Heart left ventricle (tissue), 16 donors: ENCODE data around the gene UBE2L3. TPM values are rescaled to one million over a fixed set of nuclear protein-coding genes. Genes with fewer than 3 reads are reported as not detected.

Source experiments
- ATAC-seq, 4 donors: fragments of 200-7000 bp; cut with Tn5 transposase; one replicate each; pipeline ENCODE4 v1.9.1; 2020 to 2022; ENCODE audit warnings: moderate library complexity in 4 of 4, mild to moderate bottlenecking in 3 of 4, moderate number of reproducible peaks in 1 of 4
- DNase-seq, 5 donors: peaks; one replicate each; pipeline ENCODE4 v3.0.0-alpha.2; 2020
- H3K27ac ChIP-seq, 12 donors: fragments of 200-600 bp; sonication (generic) in 4 of 12; one replicate each; pipeline versions ENCODE4 v1.5.0 to v1.8.0; 2016 to 2022; ENCODE audit warnings: mild to moderate bottlenecking in 2 of 12
- H3K27me3 ChIP-seq, 9 donors: fragments of 200-600 bp; sonication (generic) in 2 of 9; one replicate each; pipeline versions ENCODE4 v1.5.1 to v1.8.0; 2016 to 2022; ENCODE audit warnings: mild to moderate bottlenecking in 3 of 9
- H3K36me3 ChIP-seq, 9 donors: fragments of 200-600 bp; sonication (generic) in 2 of 9; one replicate each; pipeline versions ENCODE4 v1.5.0 to v1.8.0; 2018 to 2022; ENCODE audit warnings: mild to moderate bottlenecking in 2 of 9
- H3K4me1 ChIP-seq, 12 donors: fragments of 200-600 bp; sonication (generic) in 4 of 12; one replicate each; pipeline versions ENCODE4 v1.5.0 to v1.8.0; 2016 to 2022; ENCODE audit warnings: mild to moderate bottlenecking in 3 of 12
- H3K4me3 ChIP-seq, 12 donors: fragments of 200-600 bp; sonication (generic) in 4 of 12; one replicate each; pipeline versions ENCODE4 v1.5.0 to v1.8.0; 2017 to 2022; ENCODE audit warnings: mild to moderate bottlenecking in 9 of 12, moderate library complexity in 4 of 12
- H3K9me3 ChIP-seq, 12 donors: fragments of 200-600 bp; sonication (generic) in 4 of 12; one replicate each; pipeline versions ENCODE4 v1.5.0 to v1.8.0; 2016 to 2022; ENCODE audit warnings: mild to moderate bottlenecking in 1 of 12
- POLR2A ChIP-seq, 2 donors: fragments of 450-650 bp; IDR thresholded peaks; one replicate each; pipeline ENCODE4 v1.6.1; 2017; ENCODE audit warnings: antibody characterized with exemption in 2 of 2, mild to moderate bottlenecking in 2 of 2, moderate library complexity in 2 of 2
- WGBS, 4 donors: extraction: QIAGEN DNeasy Blood & Tissue Kit in 2 of 4; methylation state at CpG; one replicate each; pipeline versions ENCODE4 v1.1.5 to v1.1.7; 2013 to 2018; 5-methylcytosine and 5-hydroxymethylcytosine counted together
- intact Hi-C, 10 donors: fragments of 100-400 bp; cut with DNase I; formaldehyde crosslinking; loops; one replicate each; pipeline versions ENCODE4 v1.11.1 to v1.14.2; 2022
- polyA plus RNA-seq, 2 donors: library from polyadenylated mRNA; stranded (reverse); fragments of 200-250 nt; gene quantifications; one replicate each; pipeline ENCODE4 v1.2.3, GENCODE V29; 2013
- total RNA-seq, 9 donors: library from RNA; depleted of rRNA in 2 of 9; stranded (reverse); fragments of >200 nt in 2 of 9; fragmentation: NEBNext Ultra II Directional in 3 of 9; extraction: Animal tissue kit (Norgen Biotek cat#: 25700) in 3 of 9; gene quantifications; one replicate each; pipeline versions ENCODE4 v1.1.0 to v1.2.4, GENCODE V29; 2016 to 2023
- TF ChIP-seq, protein P1 (sequence below), 12 donors: fragments of 200-600 bp; sonication (generic) in 4 of 12; IDR thresholded peaks; one replicate each; pipeline versions ENCODE4 v1.5.0 to v1.8.0; 2018 to 2022; ENCODE audit warnings: antibody characterized with exemption in 12 of 12, mild to moderate bottlenecking in 5 of 12
- donor health status: ischemic (EF 13 %, LVEDD 7.1; RV severe dilation, severe dysfunction).
- donor health status: healthy with polysubstance abuse.
- donor health status: DM: no; HTN: yes; CAD: no.
- donor health status: DM: no; HTN: no; CAD: no.
- donor health status: ischemic (EF 25% LVEDD 6.9; RV normal size, moderate dysfunction).
- donor health status: ischemic (EF 25% LVEDD 5.7; RV mildly dilated, moderate dysfunction).
- donor health status: healthy.
- donor health status: DM: yes; HTN: yes; CAD: no.
- donor health status: ischemic (EF 35%, LVEDD 5.7; RV mildly dilated, moderate dysfunction).
- donor health status: nonischemic (EF 11% LVEDD 7.7; RV severe dilation, severe dysfunction).
- donor health status: DM: yes; HTN: yes; CAD: no.
- donor health status: PGD.
- donor health status: ischemic (EF 29% LVEDD 5.4; RV normal size, mild dysfunction).
- donor health status: nonischemic (EF 23%, LVEDD 6.1; RV moderate dilation, normal function).

Gene UBE2L3
- total and polyA plus RNA-seq, 11 donors = 42.9 to 73.1 (median 54.7) TPM

GRCh38 chr22:21652547-21653545 lies 85.3 kb downstream of the UBE2L3 start:
- no peak for TF ChIP-seq POLR2A (IDR thresholded peaks at IDR 0.05)
- TF ChIP-seq, protein P1, sequence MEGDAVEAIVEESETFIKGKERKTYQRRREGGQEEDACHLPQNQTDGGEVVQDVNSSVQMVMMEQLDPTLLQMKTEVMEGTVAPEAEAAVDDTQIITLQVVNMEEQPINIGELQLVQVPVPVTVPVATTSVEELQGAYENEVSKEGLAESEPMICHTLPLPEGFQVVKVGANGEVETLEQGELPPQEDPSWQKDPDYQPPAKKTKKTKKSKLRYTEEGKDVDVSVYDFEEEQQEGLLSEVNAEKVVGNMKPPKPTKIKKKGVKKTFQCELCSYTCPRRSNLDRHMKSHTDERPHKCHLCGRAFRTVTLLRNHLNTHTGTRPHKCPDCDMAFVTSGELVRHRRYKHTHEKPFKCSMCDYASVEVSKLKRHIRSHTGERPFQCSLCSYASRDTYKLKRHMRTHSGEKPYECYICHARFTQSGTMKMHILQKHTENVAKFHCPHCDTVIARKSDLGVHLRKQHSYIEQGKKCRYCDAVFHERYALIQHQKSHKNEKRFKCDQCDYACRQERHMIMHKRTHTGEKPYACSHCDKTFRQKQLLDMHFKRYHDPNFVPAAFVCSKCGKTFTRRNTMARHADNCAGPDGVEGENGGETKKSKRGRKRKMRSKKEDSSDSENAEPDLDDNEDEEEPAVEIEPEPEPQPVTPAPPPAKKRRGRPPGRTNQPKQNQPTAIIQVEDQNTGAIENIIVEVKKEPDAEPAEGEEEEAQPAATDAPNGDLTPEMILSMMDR (IDR thresholded peaks at IDR 0.05) = no peak
- peaks cover 0 to 16% (median 0%) of the 10 kb centered on the region in 9 donors for H3K36me3 ChIP-seq
- no peak for ATAC-seq
- peaks cover 0 to 7% (median 0%) of the 10 kb centered on the region in 9 donors for H3K27me3 ChIP-seq
- intact Hi-C loops = loop anchor here in 1 of 10 donors (5.0 kb wide), 1 partner anchor 51 kb away; no protein-coding TSS in a partner anchor
- peaks cover 0 to 31% (median 19%) of the 10 kb centered on the region in 12 donors for H3K4me1 ChIP-seq
- 20 to 92% (median 24%) methylated on average over 4 to 40 of the region's 40 CpGs for WGBS, 4 donors
- peak overlapping the region in 1 of 12 donors; percentile 3 for H3K27ac ChIP-seq
- H3K4me3 ChIP-seq = peak overlapping the region; percentile 37 to 83 (median 60)
- DNase-seq = no peak
- H3K9me3 ChIP-seq = no peaks in the 10 kb centered on the region

DNA sequence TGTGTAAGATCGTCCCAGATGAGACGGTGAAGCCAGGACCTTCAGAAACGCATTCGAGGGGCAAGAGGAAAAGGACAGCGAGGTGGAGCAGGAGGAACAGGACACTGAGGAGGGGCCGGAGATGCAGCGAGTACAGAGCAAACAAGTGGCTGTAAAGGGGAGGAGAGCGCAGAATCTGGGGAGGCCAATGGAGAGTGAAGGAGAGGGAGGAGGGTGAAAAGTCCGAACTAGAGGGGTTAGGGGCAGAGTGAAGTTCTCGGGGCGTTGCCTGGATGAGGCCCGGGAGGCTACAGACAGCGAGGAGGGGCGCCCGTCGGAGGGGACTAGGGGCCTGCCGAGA lies 89.5 kb downstream of the UBE2L3 start:
- no peak for ATAC-seq

GRCh38 chr22:21657360-21658032 lies 90.0 kb downstream of the UBE2L3 start:
- no peaks in the 10 kb centered on the region for H3K36me3 ChIP-seq
- peaks cover 0 to 7% (median 0%) of the 10 kb centered on the region in 9 donors for H3K27me3 ChIP-seq
- 0 to 3% (median 1%) methylated on average over 9 to 79 of the region's 79 CpGs for WGBS, 4 donors
- H3K4me3 ChIP-seq = peak overlapping the region; percentile 41 to 80 (median 62)
- no peaks in the 10 kb centered on the region for H3K9me3 ChIP-seq
- intact Hi-C loops = no loop called here
- H3K27ac ChIP-seq = peak overlapping the region in 2 of 12 donors; percentile 3 to 27
- peak; percentile 65 to 87 (median 79) for DNase-seq
- no peak for TF ChIP-seq POLR2A (IDR thresholded peaks at IDR 0.05)
- TF ChIP-seq, protein P1 (IDR thresholded peaks at IDR 0.05) = peak in 9 of 12 donors; percentile 10 to 40 (median 25)
- ATAC-seq = peak in 3 of 4 donors; percentile 83 to 90 (median 84)
- peaks cover 0 to 17% (median 8%) of the 10 kb centered on the region in 12 donors for H3K4me1 ChIP-seq

More for the DNA sequence above, 89.5 kb downstream of the UBE2L3 start:
- no peak overlapping the region for H3K27ac ChIP-seq
- no peak for TF ChIP-seq POLR2A (IDR thresholded peaks at IDR 0.05)
- TF ChIP-seq, protein P1 (IDR thresholded peaks at IDR 0.05) = no peak
- H3K9me3 ChIP-seq = no peaks in the 10 kb centered on the region
- H3K36me3 ChIP-seq = no peaks in the 10 kb centered on the region
- H3K4me1 ChIP-seq = peaks cover 0 to 21% (median 12%) of the 10 kb centered on the region in 12 donors
- peak overlapping the region in 11 of 12 donors; percentile 48 to 80 (median 63) for H3K4me3 ChIP-seq
- intact Hi-C loops = no loop called here
- peaks cover 0 to 7% (median 0%) of the 10 kb centered on the region in 9 donors for H3K27me3 ChIP-seq
- no peak for DNase-seq
- WGBS, 4 donors = 32 to 37% (median 35%) methylated on average over 17 of the region's 17 CpGs
